ENCODE measurements around the gene PHAF1.

DNA sequence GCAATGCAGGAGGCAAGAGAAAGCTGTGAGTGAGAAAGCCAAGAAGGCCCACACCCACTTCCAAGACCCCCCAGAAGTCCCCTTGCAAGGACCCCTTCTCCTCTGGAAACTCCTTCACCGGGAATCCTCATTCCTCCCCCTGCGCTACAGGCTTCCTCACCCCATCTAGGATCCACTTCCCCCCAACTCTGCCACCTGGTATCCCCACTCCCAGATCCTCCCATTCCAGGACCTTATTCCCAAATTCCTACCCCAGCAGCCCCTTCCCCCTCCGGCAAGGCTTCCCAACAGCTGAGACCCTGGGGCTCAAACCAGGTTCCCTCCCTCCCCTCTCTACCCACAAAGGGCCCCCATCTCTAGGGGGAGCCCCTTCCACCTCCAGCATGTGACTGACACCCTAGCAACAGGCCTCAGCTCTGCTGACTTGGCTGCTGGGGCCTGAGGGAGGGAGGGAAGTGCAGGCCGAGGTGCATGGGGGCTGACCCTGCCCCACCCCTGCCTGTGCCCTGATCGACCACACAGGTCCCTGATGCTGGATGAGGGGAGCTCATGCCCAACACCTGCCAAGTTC lies 56.9 kb downstream of the PHAF1 start:
- TF ChIP-seq POLR2A (IDR thresholded peaks at IDR 0.05), result no peak
- TF ChIP-seq, protein P1, sequence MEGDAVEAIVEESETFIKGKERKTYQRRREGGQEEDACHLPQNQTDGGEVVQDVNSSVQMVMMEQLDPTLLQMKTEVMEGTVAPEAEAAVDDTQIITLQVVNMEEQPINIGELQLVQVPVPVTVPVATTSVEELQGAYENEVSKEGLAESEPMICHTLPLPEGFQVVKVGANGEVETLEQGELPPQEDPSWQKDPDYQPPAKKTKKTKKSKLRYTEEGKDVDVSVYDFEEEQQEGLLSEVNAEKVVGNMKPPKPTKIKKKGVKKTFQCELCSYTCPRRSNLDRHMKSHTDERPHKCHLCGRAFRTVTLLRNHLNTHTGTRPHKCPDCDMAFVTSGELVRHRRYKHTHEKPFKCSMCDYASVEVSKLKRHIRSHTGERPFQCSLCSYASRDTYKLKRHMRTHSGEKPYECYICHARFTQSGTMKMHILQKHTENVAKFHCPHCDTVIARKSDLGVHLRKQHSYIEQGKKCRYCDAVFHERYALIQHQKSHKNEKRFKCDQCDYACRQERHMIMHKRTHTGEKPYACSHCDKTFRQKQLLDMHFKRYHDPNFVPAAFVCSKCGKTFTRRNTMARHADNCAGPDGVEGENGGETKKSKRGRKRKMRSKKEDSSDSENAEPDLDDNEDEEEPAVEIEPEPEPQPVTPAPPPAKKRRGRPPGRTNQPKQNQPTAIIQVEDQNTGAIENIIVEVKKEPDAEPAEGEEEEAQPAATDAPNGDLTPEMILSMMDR (IDR thresholded peaks at IDR 0.05 in 4 of 5, conservative IDR thresholded peaks at IDR 0.05 in 1 of 5), result no peak

All from gastrocnemius medialis (tissue), 4 donors.